GM12891 (cell line): ENCODE data around the gene DBN1.

ENCODE experiments used
- POLR2A ChIP-seq: IDR thresholded peaks from 2 replicates; pipeline ENCODE4 v1.6.1; 2011; ENCODE audit warnings: low read depth, low read length, control low read depth
- POLR2AphosphoS5 ChIP-seq: IDR thresholded peaks from 2 replicates; pipeline ENCODE4 v1.6.1; 2011; ENCODE audit warnings: low read depth, low read length, control low read depth
- POU2F2 ChIP-seq: IDR thresholded peaks from 2 replicates; pipeline ENCODE4 v1.6.1; 2011; ENCODE audit warnings: low read depth, mild to moderate bottlenecking, control low read depth, low read length, moderate library complexity

GRCh38 chr5:177484902-177485549 lies 11.6 kb upstream of the DBN1 start:
- TF ChIP-seq POLR2A (no peak), POLR2AphosphoS5 (0 out of 2 replicates have a peak, but pooled peaks have one; percentile 5), POU2F2 (no peak)
